K562 (cell line): ENCODE measurements around the gene DBP. TPM values are rescaled to one million over a fixed set of nuclear protein-coding genes. Genes with fewer than 3 reads are reported as not detected.

Source experiments
- ARID2 ChIP-seq: fragments of 450-650 bp; IDR thresholded peaks from 2 replicates; pipeline ENCODE4 v1.6.1; 2017; ENCODE audit warnings: antibody characterized with exemption, mild to moderate bottlenecking
- CBFB ChIP-seq: sonication (generic); formaldehyde crosslinking; IDR thresholded peaks from 2 replicates; pipeline ENCODE4 v1.4.0; 2020; ENCODE audit warnings: mild to moderate bottlenecking, missing genetic modification reagents
- CTBP1 ChIP-seq: fragments of 450-650 bp; IDR thresholded peaks from 2 replicates; pipeline ENCODE4 v1.6.1; 2016; ENCODE audit warnings: borderline replicate concordance
- EGR1 ChIP-seq: fragments of 450-650 bp; conservative IDR thresholded peaks from 2 replicates; pipeline ENCODE4 v1.6.1; 2017; ENCODE audit warnings: mild to moderate bottlenecking
- HMGXB4 ChIP-seq: sonication (generic); formaldehyde crosslinking; IDR thresholded peaks from 2 replicates; pipeline ENCODE4 v1.8.1; 2023; ENCODE audit warnings: mild to moderate bottlenecking, missing genetic modification reagents
- MAFK ChIP-seq: IDR thresholded peaks from 2 replicates; pipeline ENCODE4 v1.6.1; 2011; ENCODE audit warnings: low read length, improper control_type of control experiment
- MLX ChIP-seq, 2 experiments: fragments of 450-650 bp in 1 of 2; sonication (generic) in 1 of 2; formaldehyde crosslinking; conservative IDR thresholded peaks; 2 replicates each; pipeline versions ENCODE4 v1.4.0 to v1.8.1; 2020 to 2022; ENCODE audit warnings: mild to moderate bottlenecking in 1 of 2, missing genetic modification reagents in 1 of 2
- PHB ChIP-seq: fragments of 250-450 bp; sonication (Bioruptor Pico); IDR thresholded peaks from 2 replicates; pipeline ENCODE4 v1.5.0; 2021
- PYGO2 ChIP-seq: fragments of 450-650 bp; IDR thresholded peaks from 2 replicates; pipeline ENCODE4 v1.6.1; 2016; ENCODE audit warnings: mild to moderate bottlenecking, missing genetic modification characterization, moderate library complexity, missing compliant biosample characterization
- RBFOX2 ChIP-seq: fragments of 200-400 bp; formaldehyde crosslinking; IDR thresholded peaks from 2 replicates; pipeline ENCODE4 v1.6.1; 2017; ENCODE audit warnings: low read depth, mild to moderate bottlenecking, low read length, moderate library complexity
- RBM14 ChIP-seq: fragments of 200-400 bp; formaldehyde crosslinking; IDR thresholded peaks from 2 replicates; pipeline ENCODE4 v1.6.1; 2018; ENCODE audit warnings: low read depth, mild to moderate bottlenecking, low read length, moderate library complexity, borderline replicate concordance; ENCODE audit not compliant: insufficient read depth
- SNIP1 ChIP-seq: fragments of 450-650 bp; IDR thresholded peaks from 2 replicates; pipeline ENCODE4 v1.7.1; 2017; ENCODE audit warnings: low read depth, mild to moderate bottlenecking
- XRCC4 ChIP-seq: IDR thresholded peaks from one replicate; pipeline ENCODE4 v1.6.1; 2011; ENCODE audit not compliant: insufficient read depth, insufficient read length; ENCODE audit errors: extremely low read depth
- ZC3H8 ChIP-seq: fragments of 450-650 bp; IDR thresholded peaks from 2 replicates; pipeline ENCODE4 v1.6.1; 2017
- ZNF143 ChIP-seq: sonication (generic); formaldehyde crosslinking; IDR thresholded peaks from 2 replicates; pipeline ENCODE4 v1.9.0; 2022; ENCODE audit warnings: mild to moderate bottlenecking, missing genetic modification reagents
- ZNF24 ChIP-seq: fragments of 450-650 bp; IDR thresholded peaks from 2 replicates; pipeline ENCODE4 v1.6.1; 2016
- ZNF740 ChIP-seq, 3 experiments: fragments of 200-800 bp in 1 of 3; sonication (Bioruptor generic) in 1 of 3; sonication (generic) in 1 of 3; formaldehyde crosslinking in 1 of 3; IDR thresholded peaks; 2 replicates each; pipeline versions ENCODE4 v1.6.1 to v1.8.0; 2016 to 2022; ENCODE audit warnings: mild to moderate bottlenecking in 2 of 3, missing compliant biosample characterization in 2 of 3, missing genetic modification characterization in 2 of 3, missing genetic modification reagents in 1 of 3
- polyA plus RNA-seq, 8 experiments: library from polyadenylated mRNA; depleted of rRNA in 4 of 8; stranded (reverse) in 5 of 8; unstranded in 3 of 8; fragments of >200 nt; fragmentation: Nextera tagmentation in 2 of 8; fragmentation: Illumina TruSeq in 1 of 8; extraction: Ambion mirVana in 2 of 8; extraction: Trizol in 1 of 8; gene quantifications; 2 replicates each; pipeline versions ENCODE4 v1.2.1 to v1.2.3, GENCODE V29; 2011 to 2014; ENCODE audit warnings: inconsistent platforms in 1 of 8, missing spikeins in 1 of 8
- total RNA-seq, 7 experiments: library from RNA; depleted of rRNA in 6 of 7; stranded (reverse); fragments of >200 nt in 6 of 7; fragmentation: Illumina TruSeq in 2 of 7; extraction: Trizol in 2 of 7; gene quantifications; 2 replicates each; pipeline versions ENCODE4 v1.2.1 to v1.2.3, GENCODE V29; 2011 to 2021; ENCODE audit warnings: low replicate concordance in 1 of 7
- TF ChIP-seq, protein P1 (sequence below): fragments of 150-350 bp; conservative IDR thresholded peaks from 2 replicates; pipeline ENCODE4 v1.6.1; 2014; ENCODE audit warnings: low read length
- TF ChIP-seq, protein P2 (sequence below): sonication (generic); formaldehyde crosslinking; IDR thresholded peaks from 2 replicates; pipeline ENCODE4 v1.8.0; 2023; ENCODE audit warnings: mild to moderate bottlenecking, missing genetic modification reagents

The DBP gene
- total and polyA plus RNA-seq, 9 of the 15 experiments (the other 6 are each of a cell fraction or from before 2014, with no cell fraction given) = 0.25 to 5.5 (median 1.8) TPM

DNA sequence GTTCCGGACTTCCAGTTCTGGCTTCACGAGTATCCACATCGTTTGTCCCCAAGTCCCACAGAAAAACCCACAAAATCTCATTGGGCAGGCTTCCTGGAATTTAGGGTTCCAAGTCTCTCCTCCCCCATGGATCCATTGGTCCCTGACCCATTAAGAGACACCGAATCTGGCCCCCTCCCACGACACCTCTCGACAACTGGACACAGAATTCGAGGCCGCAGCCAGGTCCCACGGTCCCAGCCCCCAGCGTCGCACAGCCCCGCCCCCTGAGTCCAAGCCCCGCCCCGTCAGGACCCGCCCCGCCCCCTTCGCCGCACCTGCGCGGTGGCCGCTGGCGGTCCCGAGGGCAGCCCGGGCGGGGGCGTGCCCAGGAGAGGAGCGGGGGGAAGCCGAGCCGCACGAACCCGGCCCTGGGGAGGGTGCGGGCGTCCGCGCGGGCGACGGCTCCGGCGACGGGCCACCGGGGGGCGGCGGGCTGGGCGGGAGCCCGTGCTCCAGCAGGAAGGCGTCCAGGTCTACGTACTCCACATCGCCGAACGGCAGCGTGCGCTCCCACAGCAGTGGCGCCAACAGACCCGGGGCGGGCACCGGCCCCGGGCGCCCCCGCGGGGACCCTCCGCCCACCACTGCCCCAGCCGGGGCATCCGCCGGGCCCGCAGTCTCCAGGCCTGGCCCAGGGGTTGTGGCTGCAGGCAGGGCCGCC, 1.8 kb downstream of the DBP start (continued):
- TF ChIP-seq EGR1 (no peak), SNIP1 (no peak), CTBP1 (0 out of 2 replicates have a peak, but pooled peaks have one; percentile 22), ZNF143 (CRISPR knock-in tag) (no peak), ARID2 (no peak), ZNF24 (no peak), ZNF740 (CRISPR knock-in tag; IDR thresholded peaks at IDR 0.05) (no peak), ZNF740 (tag; IDR thresholded peaks at IDR 0.05) (no peak), PHB (CRISPR knock-in tag) (no peak), XRCC4 (no peak), MAFK (no peak), PYGO2 (tag) (no peak), ZC3H8 (no peak), RBM14 (no peak), HMGXB4 (CRISPR knock-in tag) (no peak), RBFOX2 (peak; percentile 46; the same call in 1 of the 2 replicates), MLX (CRISPR knock-in tag; conservative IDR thresholded peaks at IDR 0.05) (no peak), CBFB (CRISPR knock-in tag) (no peak)
- TF ChIP-seq, protein P1, sequence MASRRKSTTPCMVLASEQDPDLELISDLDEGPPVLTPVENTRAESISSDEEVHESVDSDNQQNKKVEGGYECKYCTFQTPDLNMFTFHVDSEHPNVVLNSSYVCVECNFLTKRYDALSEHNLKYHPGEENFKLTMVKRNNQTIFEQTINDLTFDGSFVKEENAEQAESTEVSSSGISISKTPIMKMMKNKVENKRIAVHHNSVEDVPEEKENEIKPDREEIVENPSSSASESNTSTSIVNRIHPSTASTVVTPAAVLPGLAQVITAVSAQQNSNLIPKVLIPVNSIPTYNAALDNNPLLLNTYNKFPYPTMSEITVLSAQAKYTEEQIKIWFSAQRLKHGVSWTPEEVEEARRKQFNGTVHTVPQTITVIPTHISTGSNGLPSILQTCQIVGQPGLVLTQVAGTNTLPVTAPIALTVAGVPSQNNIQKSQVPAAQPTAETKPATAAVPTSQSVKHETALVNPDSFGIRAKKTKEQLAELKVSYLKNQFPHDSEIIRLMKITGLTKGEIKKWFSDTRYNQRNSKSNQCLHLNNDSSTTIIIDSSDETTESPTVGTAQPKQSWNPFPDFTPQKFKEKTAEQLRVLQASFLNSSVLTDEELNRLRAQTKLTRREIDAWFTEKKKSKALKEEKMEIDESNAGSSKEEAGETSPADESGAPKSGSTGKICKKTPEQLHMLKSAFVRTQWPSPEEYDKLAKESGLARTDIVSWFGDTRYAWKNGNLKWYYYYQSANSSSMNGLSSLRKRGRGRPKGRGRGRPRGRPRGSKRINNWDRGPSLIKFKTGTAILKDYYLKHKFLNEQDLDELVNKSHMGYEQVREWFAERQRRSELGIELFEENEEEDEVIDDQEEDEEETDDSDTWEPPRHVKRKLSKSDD = no peak
- TF ChIP-seq, protein P2, sequence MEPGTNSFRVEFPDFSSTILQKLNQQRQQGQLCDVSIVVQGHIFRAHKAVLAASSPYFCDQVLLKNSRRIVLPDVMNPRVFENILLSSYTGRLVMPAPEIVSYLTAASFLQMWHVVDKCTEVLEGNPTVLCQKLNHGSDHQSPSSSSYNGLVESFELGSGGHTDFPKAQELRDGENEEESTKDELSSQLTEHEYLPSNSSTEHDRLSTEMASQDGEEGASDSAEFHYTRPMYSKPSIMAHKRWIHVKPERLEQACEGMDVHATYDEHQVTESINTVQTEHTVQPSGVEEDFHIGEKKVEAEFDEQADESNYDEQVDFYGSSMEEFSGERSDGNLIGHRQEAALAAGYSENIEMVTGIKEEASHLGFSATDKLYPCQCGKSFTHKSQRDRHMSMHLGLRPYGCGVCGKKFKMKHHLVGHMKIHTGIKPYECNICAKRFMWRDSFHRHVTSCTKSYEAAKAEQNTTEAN (CRISPR knock-in tag) = no peak
